SK-N-SH treated with all-trans-retinoic acid at 6 μM for 48 hours (cell line): ENCODE results near the gene FGF19.

Experiments
- ATAC-seq: fragments of 200-7000 bp; cut with Tn5 transposase; 3 replicates; pipeline ENCODE4 v1.9.1; 2020; ENCODE audit warnings: mild to moderate bottlenecking, moderate library complexity
- ARNTL ChIP-seq: fragments of 450-650 bp; formaldehyde crosslinking; IDR thresholded peaks from 2 replicates; pipeline ENCODE4 v1.5.0; 2020; ENCODE audit warnings: low read depth, mild to moderate bottlenecking, moderate library complexity, borderline replicate concordance
- BACH2 ChIP-seq: fragments of 250-450 bp; sonication (Bioruptor Pico); IDR thresholded peaks from 2 replicates; pipeline ENCODE4 v1.9.0; 2021; ENCODE audit warnings: mild to moderate bottlenecking, borderline replicate concordance
- CSDC2 ChIP-seq: fragments of 250-450 bp; sonication (Bioruptor Pico); IDR thresholded peaks from 2 replicates; pipeline ENCODE4 v1.5.0; 2020; ENCODE audit warnings: mild to moderate bottlenecking, moderate library complexity
- OSR1 ChIP-seq: fragments of 250-450 bp; sonication (Bioruptor Pico); IDR thresholded peaks from 2 replicates; pipeline ENCODE4 v1.8.0; 2022; ENCODE audit warnings: moderate library complexity, mild to moderate bottlenecking, inconsistent platforms
- PPARA ChIP-seq: fragments of 250-450 bp; sonication (Bioruptor Pico); IDR thresholded peaks from 2 replicates; pipeline ENCODE4 v1.5.0; 2020; ENCODE audit warnings: mild to moderate bottlenecking, borderline replicate concordance
- RARB ChIP-seq: fragments of 250-450 bp; sonication (Bioruptor Pico); IDR thresholded peaks from 2 replicates; pipeline ENCODE4 v1.8.0; 2021; ENCODE audit warnings: mild to moderate bottlenecking, moderate library complexity
- SNAI2 ChIP-seq: fragments of 250-450 bp; sonication (Bioruptor Pico); IDR thresholded peaks from 2 replicates; pipeline ENCODE4 v1.5.0; 2020; ENCODE audit warnings: mild to moderate bottlenecking, moderate library complexity
- TOX ChIP-seq: fragments of 250-450 bp; sonication (Bioruptor Pico); IDR thresholded peaks from 2 replicates; pipeline ENCODE4 v1.8.0; 2021; ENCODE audit warnings: mild to moderate bottlenecking, moderate library complexity, borderline replicate concordance
- ZC3H10 ChIP-seq: fragments of 250-450 bp; sonication (Bioruptor Pico); IDR thresholded peaks from 2 replicates; pipeline ENCODE4 v1.5.1; 2021; ENCODE audit warnings: mild to moderate bottlenecking, moderate library complexity
- ZFP3 ChIP-seq: fragments of 250-450 bp; sonication (Bioruptor Pico); IDR thresholded peaks from 2 replicates; pipeline ENCODE4 v1.5.0; 2020; ENCODE audit warnings: mild to moderate bottlenecking, moderate library complexity
- ZNF565 ChIP-seq: fragments of 450-650 bp; formaldehyde crosslinking; conservative IDR thresholded peaks from 2 replicates; pipeline ENCODE4 v1.5.0; 2020; ENCODE audit warnings: low read depth, mild to moderate bottlenecking, moderate library complexity
- ZNF70 ChIP-seq: fragments of 450-650 bp; formaldehyde crosslinking; IDR thresholded peaks from 2 replicates; pipeline ENCODE4 v1.5.0; 2020; ENCODE audit warnings: mild to moderate bottlenecking, moderate library complexity
- TF ChIP-seq, protein P1 (sequence below): fragments of 250-450 bp; sonication (Bioruptor Pico); IDR thresholded peaks from 2 replicates; pipeline ENCODE4 v1.8.0; 2020; ENCODE audit warnings: mild to moderate bottlenecking, moderate library complexity, borderline replicate concordance
- TF ChIP-seq, protein P2 (sequence below): fragments of 250-450 bp; sonication (Bioruptor Pico); IDR thresholded peaks from 2 replicates; pipeline ENCODE4 v1.5.1; 2021; ENCODE audit warnings: mild to moderate bottlenecking, moderate library complexity
- TF ChIP-seq, protein P3 (sequence below): fragments of 250-450 bp; sonication (Bioruptor Pico); IDR thresholded peaks from 2 replicates; pipeline ENCODE4 v1.5.0; 2020; ENCODE audit warnings: mild to moderate bottlenecking, moderate library complexity
- TF ChIP-seq, protein P4 (sequence below): fragments of 250-450 bp; sonication (Bioruptor Pico); IDR thresholded peaks from 2 replicates; pipeline ENCODE4 v1.8.0; 2021; ENCODE audit warnings: low read depth, mild to moderate bottlenecking, moderate library complexity, borderline replicate concordance
- TF ChIP-seq, protein P5 (sequence below): fragments of 250-450 bp; sonication (Bioruptor Pico); IDR thresholded peaks from 2 replicates; pipeline ENCODE4 v1.5.1; 2020; ENCODE audit warnings: low read depth, mild to moderate bottlenecking, moderate library complexity

The FGF19 gene, protein sequence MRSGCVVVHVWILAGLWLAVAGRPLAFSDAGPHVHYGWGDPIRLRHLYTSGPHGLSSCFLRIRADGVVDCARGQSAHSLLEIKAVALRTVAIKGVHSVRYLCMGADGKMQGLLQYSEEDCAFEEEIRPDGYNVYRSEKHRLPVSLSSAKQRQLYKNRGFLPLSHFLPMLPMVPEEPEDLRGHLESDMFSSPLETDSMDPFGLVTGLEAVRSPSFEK

DNA sequence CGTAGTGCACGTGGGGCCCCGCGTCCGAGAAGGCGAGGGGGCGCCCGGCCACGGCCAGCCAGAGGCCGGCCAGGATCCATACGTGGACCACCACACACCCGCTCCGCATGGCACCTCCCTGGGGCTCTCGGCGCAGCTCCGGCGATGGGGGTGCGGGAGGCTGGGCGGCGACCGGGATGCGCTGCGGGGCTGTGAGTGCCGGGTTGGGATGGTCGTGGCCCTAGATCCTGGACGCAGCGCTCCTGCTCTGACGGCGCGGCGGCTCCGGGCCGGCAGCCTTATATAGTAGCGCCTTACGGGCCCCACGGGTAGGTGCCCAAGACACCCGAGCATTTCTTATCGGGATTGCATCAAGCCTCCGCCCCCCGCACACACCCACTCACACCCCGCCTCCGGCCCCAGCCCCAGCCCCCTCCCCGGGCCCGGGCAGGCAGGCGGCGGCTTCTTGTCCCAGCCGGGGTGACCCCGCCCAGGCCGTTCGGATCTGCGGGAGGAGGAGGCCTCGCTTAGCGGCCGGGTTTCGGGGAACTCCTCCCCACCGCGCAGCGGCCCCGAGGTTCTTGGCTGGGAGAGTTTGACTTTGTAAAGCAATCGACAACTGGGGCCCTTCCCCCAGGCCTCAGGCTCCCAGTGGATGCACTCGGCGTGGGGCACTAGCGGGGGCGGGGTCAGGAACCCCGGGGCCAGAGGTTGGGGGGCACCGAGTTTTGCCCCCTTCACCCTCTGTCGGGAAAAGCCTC is at the start of gene FGF19:
TSS of gene FGF19 (minus strand) at position 255 of the 740 bp plus-strand sequence. CDS start at position 109, 146 bp downstream.
- no peak for TF ChIP-seq PPARA (CRISPR knock-in tag)
- TF ChIP-seq, protein P1, sequence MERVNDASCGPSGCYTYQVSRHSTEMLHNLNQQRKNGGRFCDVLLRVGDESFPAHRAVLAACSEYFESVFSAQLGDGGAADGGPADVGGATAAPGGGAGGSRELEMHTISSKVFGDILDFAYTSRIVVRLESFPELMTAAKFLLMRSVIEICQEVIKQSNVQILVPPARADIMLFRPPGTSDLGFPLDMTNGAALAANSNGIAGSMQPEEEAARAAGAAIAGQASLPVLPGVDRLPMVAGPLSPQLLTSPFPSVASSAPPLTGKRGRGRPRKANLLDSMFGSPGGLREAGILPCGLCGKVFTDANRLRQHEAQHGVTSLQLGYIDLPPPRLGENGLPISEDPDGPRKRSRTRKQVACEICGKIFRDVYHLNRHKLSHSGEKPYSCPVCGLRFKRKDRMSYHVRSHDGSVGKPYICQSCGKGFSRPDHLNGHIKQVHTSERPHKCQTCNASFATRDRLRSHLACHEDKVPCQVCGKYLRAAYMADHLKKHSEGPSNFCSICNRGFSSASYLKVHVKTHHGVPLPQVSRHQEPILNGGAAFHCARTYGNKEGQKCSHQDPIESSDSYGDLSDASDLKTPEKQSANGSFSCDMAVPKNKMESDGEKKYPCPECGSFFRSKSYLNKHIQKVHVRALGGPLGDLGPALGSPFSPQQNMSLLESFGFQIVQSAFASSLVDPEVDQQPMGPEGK = no peak
- TF ChIP-seq, protein P2, sequence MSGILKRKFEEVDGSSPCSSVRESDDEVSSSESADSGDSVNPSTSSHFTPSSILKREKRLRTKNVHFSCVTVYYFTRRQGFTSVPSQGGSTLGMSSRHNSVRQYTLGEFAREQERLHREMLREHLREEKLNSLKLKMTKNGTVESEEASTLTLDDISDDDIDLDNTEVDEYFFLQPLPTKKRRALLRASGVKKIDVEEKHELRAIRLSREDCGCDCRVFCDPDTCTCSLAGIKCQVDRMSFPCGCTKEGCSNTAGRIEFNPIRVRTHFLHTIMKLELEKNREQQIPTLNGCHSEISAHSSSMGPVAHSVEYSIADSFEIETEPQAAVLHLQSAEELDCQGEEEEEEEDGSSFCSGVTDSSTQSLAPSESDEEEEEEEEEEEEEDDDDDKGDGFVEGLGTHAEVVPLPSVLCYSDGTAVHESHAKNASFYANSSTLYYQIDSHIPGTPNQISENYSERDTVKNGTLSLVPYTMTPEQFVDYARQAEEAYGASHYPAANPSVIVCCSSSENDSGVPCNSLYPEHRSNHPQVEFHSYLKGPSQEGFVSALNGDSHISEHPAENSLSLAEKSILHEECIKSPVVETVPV = no peak
- no peak for TF ChIP-seq ZC3H10
- no peak for TF ChIP-seq ZFP3 (CRISPR knock-in tag)
- TF ChIP-seq, protein P3, sequence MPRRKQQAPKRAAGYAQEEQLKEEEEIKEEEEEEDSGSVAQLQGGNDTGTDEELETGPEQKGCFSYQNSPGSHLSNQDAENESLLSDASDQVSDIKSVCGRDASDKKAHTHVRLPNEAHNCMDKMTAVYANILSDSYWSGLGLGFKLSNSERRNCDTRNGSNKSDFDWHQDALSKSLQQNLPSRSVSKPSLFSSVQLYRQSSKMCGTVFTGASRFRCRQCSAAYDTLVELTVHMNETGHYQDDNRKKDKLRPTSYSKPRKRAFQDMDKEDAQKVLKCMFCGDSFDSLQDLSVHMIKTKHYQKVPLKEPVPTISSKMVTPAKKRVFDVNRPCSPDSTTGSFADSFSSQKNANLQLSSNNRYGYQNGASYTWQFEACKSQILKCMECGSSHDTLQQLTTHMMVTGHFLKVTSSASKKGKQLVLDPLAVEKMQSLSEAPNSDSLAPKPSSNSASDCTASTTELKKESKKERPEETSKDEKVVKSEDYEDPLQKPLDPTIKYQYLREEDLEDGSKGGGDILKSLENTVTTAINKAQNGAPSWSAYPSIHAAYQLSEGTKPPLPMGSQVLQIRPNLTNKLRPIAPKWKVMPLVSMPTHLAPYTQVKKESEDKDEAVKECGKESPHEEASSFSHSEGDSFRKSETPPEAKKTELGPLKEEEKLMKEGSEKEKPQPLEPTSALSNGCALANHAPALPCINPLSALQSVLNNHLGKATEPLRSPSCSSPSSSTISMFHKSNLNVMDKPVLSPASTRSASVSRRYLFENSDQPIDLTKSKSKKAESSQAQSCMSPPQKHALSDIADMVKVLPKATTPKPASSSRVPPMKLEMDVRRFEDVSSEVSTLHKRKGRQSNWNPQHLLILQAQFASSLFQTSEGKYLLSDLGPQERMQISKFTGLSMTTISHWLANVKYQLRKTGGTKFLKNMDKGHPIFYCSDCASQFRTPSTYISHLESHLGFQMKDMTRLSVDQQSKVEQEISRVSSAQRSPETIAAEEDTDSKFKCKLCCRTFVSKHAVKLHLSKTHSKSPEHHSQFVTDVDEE (CRISPR knock-in tag) = no peak
- TF ChIP-seq TOX (CRISPR knock-in tag) = no peak
- no peak for TF ChIP-seq ZNF565
- TF ChIP-seq RARB (CRISPR knock-in tag) = no peak
- no peak for TF ChIP-seq SNAI2 (CRISPR knock-in tag)
- ATAC-seq = 0 out of 3 replicates have a peak, but pooled peaks have one; percentile 9

DNA sequence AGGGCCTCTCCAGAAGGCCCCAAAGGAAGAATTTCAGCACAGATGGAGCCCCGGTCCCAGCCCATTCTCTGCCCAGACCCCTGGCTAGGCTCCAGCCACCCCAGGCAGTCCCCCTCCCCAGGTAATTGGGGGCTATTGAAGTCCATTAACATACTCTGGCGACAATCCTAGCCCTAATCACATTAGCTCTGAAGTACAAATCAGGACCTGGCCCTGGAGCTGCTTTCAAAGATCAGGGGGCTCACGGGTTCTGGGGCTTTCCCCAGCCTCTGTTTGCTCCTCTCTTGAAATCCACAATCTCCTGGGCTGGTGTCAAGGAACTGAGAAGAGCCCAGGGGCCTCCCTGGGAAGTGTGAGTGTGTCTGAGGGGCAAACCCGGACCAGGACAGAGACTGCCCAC is 49.1 kb upstream of the FGF19 start:
- TF ChIP-seq TOX (CRISPR knock-in tag) (no peak), CSDC2 (CRISPR knock-in tag) (no peak), OSR1 (CRISPR knock-in tag) (no peak), ZC3H10 (no peak), ARNTL (CRISPR knock-in tag) (no peak), BACH2 (no peak), ZNF70 (no peak)
- TF ChIP-seq, protein P4, sequence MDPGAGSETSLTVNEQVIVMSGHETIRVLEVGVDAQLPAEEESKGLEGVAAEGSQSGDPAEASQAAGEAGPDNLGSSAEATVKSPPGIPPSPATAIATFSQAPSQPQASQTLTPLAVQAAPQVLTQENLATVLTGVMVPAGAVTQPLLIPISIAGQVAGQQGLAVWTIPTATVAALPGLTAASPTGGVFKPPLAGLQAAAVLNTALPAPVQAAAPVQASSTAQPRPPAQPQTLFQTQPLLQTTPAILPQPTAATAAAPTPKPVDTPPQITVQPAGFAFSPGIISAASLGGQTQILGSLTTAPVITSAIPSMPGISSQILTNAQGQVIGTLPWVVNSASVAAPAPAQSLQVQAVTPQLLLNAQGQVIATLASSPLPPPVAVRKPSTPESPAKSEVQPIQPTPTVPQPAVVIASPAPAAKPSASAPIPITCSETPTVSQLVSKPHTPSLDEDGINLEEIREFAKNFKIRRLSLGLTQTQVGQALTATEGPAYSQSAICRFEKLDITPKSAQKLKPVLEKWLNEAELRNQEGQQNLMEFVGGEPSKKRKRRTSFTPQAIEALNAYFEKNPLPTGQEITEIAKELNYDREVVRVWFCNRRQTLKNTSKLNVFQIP = no peak
- TF ChIP-seq, protein P5, sequence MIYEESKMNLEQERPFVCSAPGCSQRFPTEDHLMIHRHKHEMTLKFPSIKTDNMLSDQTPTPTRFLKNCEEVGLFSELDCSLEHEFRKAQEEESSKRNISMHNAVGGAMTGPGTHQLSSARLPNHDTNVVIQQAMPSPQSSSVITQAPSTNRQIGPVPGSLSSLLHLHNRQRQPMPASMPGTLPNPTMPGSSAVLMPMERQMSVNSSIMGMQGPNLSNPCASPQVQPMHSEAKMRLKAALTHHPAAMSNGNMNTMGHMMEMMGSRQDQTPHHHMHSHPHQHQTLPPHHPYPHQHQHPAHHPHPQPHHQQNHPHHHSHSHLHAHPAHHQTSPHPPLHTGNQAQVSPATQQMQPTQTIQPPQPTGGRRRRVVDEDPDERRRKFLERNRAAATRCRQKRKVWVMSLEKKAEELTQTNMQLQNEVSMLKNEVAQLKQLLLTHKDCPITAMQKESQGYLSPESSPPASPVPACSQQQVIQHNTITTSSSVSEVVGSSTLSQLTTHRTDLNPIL (CRISPR knock-in tag) = no peak
- TF ChIP-seq, protein P1 = no peak
- no peak for ATAC-seq
